Heart left ventricle (tissue), 16 donors: ENCODE data around the gene LRP1B. TPM values are rescaled to one million over a fixed set of nuclear protein-coding genes. Genes with fewer than 3 reads are reported as not detected.

Experiments used
- ATAC-seq, 4 donors: fragments of 200-7000 bp; cut with Tn5 transposase; one replicate each; pipeline ENCODE4 v1.9.1; 2020 to 2022; ENCODE audit warnings: moderate library complexity in 4 of 4, mild to moderate bottlenecking in 3 of 4, moderate number of reproducible peaks in 1 of 4
- DNase-seq, 5 donors: peaks; one replicate each; pipeline ENCODE4 v3.0.0-alpha.2; 2020
- H3K27ac ChIP-seq, 12 donors: fragments of 200-600 bp; sonication (generic) in 4 of 12; one replicate each; pipeline versions ENCODE4 v1.5.0 to v1.8.0; 2016 to 2022; ENCODE audit warnings: mild to moderate bottlenecking in 2 of 12
- H3K27me3 ChIP-seq, 9 donors: fragments of 200-600 bp; sonication (generic) in 2 of 9; one replicate each; pipeline versions ENCODE4 v1.5.1 to v1.8.0; 2016 to 2022; ENCODE audit warnings: mild to moderate bottlenecking in 3 of 9
- H3K36me3 ChIP-seq, 9 donors: fragments of 200-600 bp; sonication (generic) in 2 of 9; one replicate each; pipeline versions ENCODE4 v1.5.0 to v1.8.0; 2018 to 2022; ENCODE audit warnings: mild to moderate bottlenecking in 2 of 9
- H3K4me1 ChIP-seq, 12 donors: fragments of 200-600 bp; sonication (generic) in 4 of 12; one replicate each; pipeline versions ENCODE4 v1.5.0 to v1.8.0; 2016 to 2022; ENCODE audit warnings: mild to moderate bottlenecking in 3 of 12
- H3K4me3 ChIP-seq, 12 donors: fragments of 200-600 bp; sonication (generic) in 4 of 12; one replicate each; pipeline versions ENCODE4 v1.5.0 to v1.8.0; 2017 to 2022; ENCODE audit warnings: mild to moderate bottlenecking in 9 of 12, moderate library complexity in 4 of 12
- H3K9me3 ChIP-seq, 12 donors: fragments of 200-600 bp; sonication (generic) in 4 of 12; one replicate each; pipeline versions ENCODE4 v1.5.0 to v1.8.0; 2016 to 2022; ENCODE audit warnings: mild to moderate bottlenecking in 1 of 12
- POLR2A ChIP-seq, 2 donors: fragments of 450-650 bp; IDR thresholded peaks; one replicate each; pipeline ENCODE4 v1.6.1; 2017; ENCODE audit warnings: antibody characterized with exemption in 2 of 2, mild to moderate bottlenecking in 2 of 2, moderate library complexity in 2 of 2
- WGBS, 4 donors: extraction: QIAGEN DNeasy Blood & Tissue Kit in 2 of 4; methylation state at CpG; one replicate each; pipeline versions ENCODE4 v1.1.5 to v1.1.7; 2013 to 2018; 5-methylcytosine and 5-hydroxymethylcytosine counted together
- intact Hi-C, 10 donors: fragments of 100-400 bp; cut with DNase I; formaldehyde crosslinking; loops; one replicate each; pipeline versions ENCODE4 v1.11.1 to v1.14.2; 2022
- polyA plus RNA-seq, 2 donors: library from polyadenylated mRNA; stranded (reverse); fragments of 200-250 nt; gene quantifications; one replicate each; pipeline ENCODE4 v1.2.3, GENCODE V29; 2013
- total RNA-seq, 9 donors: library from RNA; depleted of rRNA in 2 of 9; stranded (reverse); fragments of >200 nt in 2 of 9; fragmentation: NEBNext Ultra II Directional in 3 of 9; extraction: Animal tissue kit (Norgen Biotek cat#: 25700) in 3 of 9; gene quantifications; one replicate each; pipeline versions ENCODE4 v1.1.0 to v1.2.4, GENCODE V29; 2016 to 2023
- TF ChIP-seq, protein P1 (sequence below), 12 donors: fragments of 200-600 bp; sonication (generic) in 4 of 12; IDR thresholded peaks; one replicate each; pipeline versions ENCODE4 v1.5.0 to v1.8.0; 2018 to 2022; ENCODE audit warnings: antibody characterized with exemption in 12 of 12, mild to moderate bottlenecking in 5 of 12
- donor health status: ischemic (EF 13 %, LVEDD 7.1; RV severe dilation, severe dysfunction).
- donor health status: healthy with polysubstance abuse.
- donor health status: DM: no; HTN: yes; CAD: no.
- donor health status: DM: no; HTN: no; CAD: no.
- donor health status: ischemic (EF 25% LVEDD 6.9; RV normal size, moderate dysfunction).
- donor health status: ischemic (EF 25% LVEDD 5.7; RV mildly dilated, moderate dysfunction).
- donor health status: healthy.
- donor health status: DM: yes; HTN: yes; CAD: no.
- donor health status: ischemic (EF 35%, LVEDD 5.7; RV mildly dilated, moderate dysfunction).
- donor health status: nonischemic (EF 11% LVEDD 7.7; RV severe dilation, severe dysfunction).
- donor health status: DM: yes; HTN: yes; CAD: no.
- donor health status: PGD.
- donor health status: ischemic (EF 29% LVEDD 5.4; RV normal size, mild dysfunction).
- donor health status: nonischemic (EF 23%, LVEDD 6.1; RV moderate dilation, normal function).

LRP1B gene
- total and polyA plus RNA-seq, 11 donors, result 0.01 to 0.19 (median 0.11) TPM; not detected in 2

DNA sequence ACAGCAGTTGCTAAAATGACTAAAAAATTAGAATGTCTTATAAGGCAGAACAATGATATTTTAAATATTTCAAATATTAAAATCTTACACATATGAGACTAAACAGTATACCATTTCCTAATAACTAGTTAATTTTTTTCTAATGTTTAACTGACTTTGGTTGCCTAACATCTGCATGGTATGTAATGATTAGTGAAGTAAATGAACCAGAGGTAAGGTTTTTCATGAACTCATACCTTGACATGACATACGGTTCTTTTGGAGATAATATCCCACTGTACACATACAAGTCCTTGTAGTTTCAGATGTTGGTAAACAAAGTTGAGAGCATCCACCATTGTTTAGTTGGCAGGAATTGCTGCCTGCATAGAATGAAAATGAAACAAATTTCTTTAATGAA lies 1360.2 kb downstream of the LRP1B start:
- DNase-seq, result no peak
- H3K27ac ChIP-seq, result no peak overlapping the region
- H3K4me1 ChIP-seq, result no peaks in the 10 kb centered on the region
- no peak for TF ChIP-seq POLR2A (IDR thresholded peaks at IDR 0.05)
- TF ChIP-seq, protein P1, sequence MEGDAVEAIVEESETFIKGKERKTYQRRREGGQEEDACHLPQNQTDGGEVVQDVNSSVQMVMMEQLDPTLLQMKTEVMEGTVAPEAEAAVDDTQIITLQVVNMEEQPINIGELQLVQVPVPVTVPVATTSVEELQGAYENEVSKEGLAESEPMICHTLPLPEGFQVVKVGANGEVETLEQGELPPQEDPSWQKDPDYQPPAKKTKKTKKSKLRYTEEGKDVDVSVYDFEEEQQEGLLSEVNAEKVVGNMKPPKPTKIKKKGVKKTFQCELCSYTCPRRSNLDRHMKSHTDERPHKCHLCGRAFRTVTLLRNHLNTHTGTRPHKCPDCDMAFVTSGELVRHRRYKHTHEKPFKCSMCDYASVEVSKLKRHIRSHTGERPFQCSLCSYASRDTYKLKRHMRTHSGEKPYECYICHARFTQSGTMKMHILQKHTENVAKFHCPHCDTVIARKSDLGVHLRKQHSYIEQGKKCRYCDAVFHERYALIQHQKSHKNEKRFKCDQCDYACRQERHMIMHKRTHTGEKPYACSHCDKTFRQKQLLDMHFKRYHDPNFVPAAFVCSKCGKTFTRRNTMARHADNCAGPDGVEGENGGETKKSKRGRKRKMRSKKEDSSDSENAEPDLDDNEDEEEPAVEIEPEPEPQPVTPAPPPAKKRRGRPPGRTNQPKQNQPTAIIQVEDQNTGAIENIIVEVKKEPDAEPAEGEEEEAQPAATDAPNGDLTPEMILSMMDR (IDR thresholded peaks at IDR 0.05), result no peak
- no peak overlapping the region for H3K4me3 ChIP-seq
- WGBS, 4 donors, result 73 to 94% (median 84%) methylated on average over 1 of the region's 1 CpG
- H3K36me3 ChIP-seq, result no peaks in the 10 kb centered on the region
- no peak for ATAC-seq
- no peaks in the 10 kb centered on the region for H3K27me3 ChIP-seq
- intact Hi-C loops, result no loop called here
- H3K9me3 ChIP-seq, result peaks cover 0 to 2% (median 0%) of the 10 kb centered on the region in 12 donors

DNA sequence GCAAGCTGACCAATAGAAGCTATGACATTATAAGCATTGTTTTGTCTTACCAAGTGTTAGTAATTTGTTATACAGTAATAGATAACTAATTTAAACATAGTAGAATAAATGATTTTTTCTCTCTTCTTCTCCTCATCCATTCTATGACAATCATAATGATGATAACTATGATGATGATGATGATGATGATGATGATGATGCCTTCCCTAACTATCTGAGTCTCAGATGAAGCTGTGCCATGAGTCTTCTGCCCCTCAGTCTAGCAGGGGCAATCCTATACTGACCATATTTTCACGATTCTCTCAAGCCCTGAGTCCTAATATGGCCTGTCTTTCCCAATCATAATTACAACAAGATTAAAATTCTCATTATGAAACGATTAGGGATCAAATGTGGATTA lies 1369.0 kb downstream of the LRP1B start:
- no peak overlapping the region for H3K4me3 ChIP-seq
- no peaks in the 10 kb centered on the region for H3K4me1 ChIP-seq
- no peaks in the 10 kb centered on the region for H3K36me3 ChIP-seq
- ATAC-seq (no peak), DNase-seq (no peak)
- peaks cover 0 to 10% (median 0%) of the 10 kb centered on the region in 12 donors for H3K9me3 ChIP-seq
- no peaks in the 10 kb centered on the region for H3K27me3 ChIP-seq
- WGBS, 4 donors, result 59 to 73% (median 67%) methylated on average over 2 of the region's 2 CpGs
- intact Hi-C loops, result no loop called here
- TF ChIP-seq POLR2A (IDR thresholded peaks at IDR 0.05), result no peak
- TF ChIP-seq, protein P1 (IDR thresholded peaks at IDR 0.05), result no peak
- no peak overlapping the region for H3K27ac ChIP-seq

DNA sequence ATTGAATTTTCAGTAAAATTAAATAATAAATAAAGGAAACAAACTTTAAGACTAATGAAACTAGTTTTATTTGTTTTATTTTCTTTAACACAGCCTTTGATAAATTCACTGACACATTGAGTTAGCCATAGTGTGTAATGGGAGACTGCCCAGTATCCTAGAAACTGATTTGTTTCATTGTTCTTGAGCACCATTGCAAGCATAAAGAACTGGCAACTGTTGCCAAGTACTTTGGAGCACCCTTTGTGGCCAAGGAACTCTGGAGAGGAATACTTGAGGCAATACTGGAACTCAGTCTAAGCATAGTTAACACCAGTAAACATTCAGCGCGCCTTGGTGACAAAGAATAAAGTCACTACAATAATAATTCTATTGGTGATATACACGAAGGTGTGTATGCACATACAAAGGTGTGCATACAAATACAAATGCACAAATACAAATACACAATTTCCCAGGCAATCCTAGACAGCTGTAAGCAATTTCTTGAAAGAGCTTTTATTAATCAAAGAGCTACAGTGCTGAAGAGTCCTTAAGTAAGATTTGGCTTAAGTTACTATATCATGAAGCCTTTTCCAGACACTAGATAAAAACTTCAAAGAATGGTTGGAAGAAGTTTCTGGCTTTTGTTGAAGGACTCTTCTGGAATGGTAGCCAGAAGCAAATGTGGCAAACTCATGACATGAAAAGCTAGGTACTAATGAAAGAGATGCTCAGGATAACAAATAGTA lies 1371.2 kb downstream of the LRP1B start:
- 76 to 83% (median 79%) methylated on average over 3 of the region's 3 CpGs for WGBS, 4 donors
- H3K4me3 ChIP-seq, result no peak overlapping the region
- H3K36me3 ChIP-seq, result no peaks in the 10 kb centered on the region
- no peak overlapping the region for H3K27ac ChIP-seq
- H3K27me3 ChIP-seq, result no peaks in the 10 kb centered on the region
- no peaks in the 10 kb centered on the region for H3K4me1 ChIP-seq
- intact Hi-C loops, result no loop called here
- no peak for ATAC-seq
- no peak for DNase-seq
- TF ChIP-seq, protein P1 (IDR thresholded peaks at IDR 0.05), result no peak
- no peak for TF ChIP-seq POLR2A (IDR thresholded peaks at IDR 0.05)
- H3K9me3 ChIP-seq, result peaks cover 0 to 10% (median 0%) of the 10 kb centered on the region in 12 donors

DNA sequence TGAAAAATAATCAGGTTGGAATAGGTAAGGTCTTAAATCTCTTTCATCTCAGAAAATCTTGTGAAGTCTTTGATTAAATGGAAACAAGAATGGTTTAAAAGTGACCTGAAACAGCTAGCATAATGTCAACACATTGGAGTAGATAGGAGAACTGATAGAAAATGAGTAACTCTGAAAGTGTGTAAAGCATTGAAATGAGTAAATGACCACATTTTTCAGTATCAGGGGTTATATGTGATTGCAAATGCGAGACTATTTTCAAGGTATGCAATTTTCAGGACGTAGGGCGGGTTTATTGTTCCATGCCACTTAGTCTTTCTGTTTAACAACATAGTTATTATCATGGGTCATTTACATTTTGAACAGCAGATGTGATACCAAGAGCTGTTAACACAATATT lies 1383.2 kb downstream of the LRP1B start:
- Histone ChIP-seq H3K4me3 (no peak overlapping the region), H3K27me3 (no peaks in the 10 kb centered on the region)

More for the DNA sequence above, 1383.2 kb downstream of the LRP1B start:
- intact Hi-C loops, result no loop called here
- Histone ChIP-seq H3K9me3 (no peaks in the 10 kb centered on the region), H3K4me1 (no peaks in the 10 kb centered on the region), H3K27ac (no peak overlapping the region), H3K36me3 (no peaks in the 10 kb centered on the region)
- DNase-seq (no peak), ATAC-seq (no peak)
- TF ChIP-seq, protein P1 (IDR thresholded peaks at IDR 0.05), result no peak
- no peak for TF ChIP-seq POLR2A (IDR thresholded peaks at IDR 0.05)
- 90 to 93% (median 92%) methylated on average over 3 of the region's 3 CpGs for WGBS, 4 donors
